8988T (cell line): Measurements from ENCODE around the gene ERF.

Experiments
- DNase-seq: peaks from one replicate; pipeline ENCODE4 v3.0.0; 2011

Gene ERF

GRCh38 chr19:42286349-42287016, 31.6 kb upstream of the ERF start:
- no peak for DNase-seq

GRCh38 chr19:42285988-42286348, 31.0 kb upstream of the ERF start:
- no peak for DNase-seq

- no peak for DNase-seq
Measured at GRCh38 chr19:42285541-42285941, 30.6 kb upstream of the ERF start.

- no peak for DNase-seq
Measured at GRCh38 chr19:42284591-42285341, 29.8 kb upstream of the ERF start.

- DNase-seq: peak; percentile 90
Measured at GRCh38 chr19:42284066-42284501, 29.2 kb upstream of the ERF start.

- peak; percentile 98 for DNase-seq
Measured at GRCh38 chr19:42283188-42284065, 28.5 kb upstream of the ERF start.

GRCh38 chr19:42282819-42283187, 27.9 kb upstream of the ERF start:
- no peak for DNase-seq

GRCh38 chr19:42281827-42282762, 27.2 kb upstream of the ERF start:
- DNase-seq: no peak

GRCh38 chr19:42281146-42281826, 26.4 kb upstream of the ERF start:
- DNase-seq: no peak

GRCh38 chr19:42280815-42281145, 25.9 kb upstream of the ERF start:
- DNase-seq: no peak

- peak; percentile 97 for DNase-seq
Measured at GRCh38 chr19:42279902-42280814, 25.2 kb upstream of the ERF start.

GRCh38 chr19:42279155-42279901, 24.4 kb upstream of the ERF start:
- DNase-seq: no peak

GRCh38 chr19:42278452-42279154, 23.7 kb upstream of the ERF start:
- DNase-seq: no peak

GRCh38 chr19:42277821-42278451, 23.0 kb upstream of the ERF start:
- DNase-seq: no peak

GRCh38 chr19:42276821-42277220, 21.9 kb upstream of the ERF start:
- DNase-seq: no peak

GRCh38 chr19:42276284-42276683, 21.4 kb upstream of the ERF start:
- no peak for DNase-seq

- DNase-seq: no peak
Measured at GRCh38 chr19:42275517-42275916, 20.6 kb upstream of the ERF start.

- DNase-seq: no peak
Measured at GRCh38 chr19:42275103-42275502, 20.2 kb upstream of the ERF start.

- no peak for DNase-seq
Measured at GRCh38 chr19:42274065-42274682, 19.2 kb upstream of the ERF start.
